ACHN (cell line): Measurements from ENCODE around the gene ZNF48.

Experiments
- DNase-seq: peaks from one replicate; pipeline ENCODE4 v3.0.0-alpha.2; 2015
- in situ Hi-C: cut with HindIII; loops from 2 replicates; pipeline ENCODE4 v1.10.0; 2017; ENCODE audit warnings: low sequenced_read_pairs, low pct_ligation_motif_present, low pct_unique_long_range_greater_than_20kb

ZNF48 gene

DNA sequence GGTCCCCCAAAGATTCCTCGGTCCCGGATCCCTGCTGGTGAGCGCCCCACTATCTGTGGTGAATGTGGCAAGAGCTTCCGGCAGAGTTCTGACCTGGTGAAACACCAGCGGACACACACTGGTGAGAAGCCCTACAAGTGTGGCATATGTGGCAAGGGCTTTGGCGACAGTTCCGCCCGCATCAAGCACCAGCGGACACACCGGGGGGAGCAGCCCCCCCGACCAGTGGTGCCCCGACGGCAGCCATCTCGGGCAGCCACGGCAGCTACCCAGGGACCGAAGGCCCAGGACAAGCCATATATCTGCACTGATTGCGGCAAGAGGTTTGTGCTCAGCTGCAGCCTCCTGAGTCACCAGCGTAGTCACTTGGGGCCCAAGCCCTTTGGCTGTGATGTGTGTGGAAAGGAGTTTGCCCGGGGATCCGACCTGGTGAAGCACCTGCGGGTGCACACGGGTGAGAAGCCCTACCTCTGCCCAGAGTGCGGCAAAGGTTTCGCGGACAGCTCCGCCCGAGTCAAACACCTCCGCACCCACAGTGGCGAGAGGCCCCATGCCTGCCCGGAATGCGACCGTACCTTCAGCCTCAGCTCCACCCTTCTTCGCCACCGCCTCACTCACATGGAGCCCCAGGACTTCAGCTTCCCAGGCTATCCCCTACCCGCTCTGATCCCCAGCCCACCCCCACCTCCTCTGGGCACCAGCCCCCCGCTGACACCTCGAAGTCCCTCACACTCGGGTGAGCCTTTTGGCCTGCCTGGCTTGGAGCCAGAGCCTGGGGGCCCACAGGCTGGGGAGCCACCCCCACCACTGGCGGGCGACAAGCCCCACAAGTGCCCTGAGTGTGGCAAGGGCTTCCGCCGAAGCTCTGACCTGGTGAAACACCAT, 2.8 kb downstream of the ZNF48 start:
- DNase-seq: no peak
- in situ Hi-C loops: no loop called here

DNA sequence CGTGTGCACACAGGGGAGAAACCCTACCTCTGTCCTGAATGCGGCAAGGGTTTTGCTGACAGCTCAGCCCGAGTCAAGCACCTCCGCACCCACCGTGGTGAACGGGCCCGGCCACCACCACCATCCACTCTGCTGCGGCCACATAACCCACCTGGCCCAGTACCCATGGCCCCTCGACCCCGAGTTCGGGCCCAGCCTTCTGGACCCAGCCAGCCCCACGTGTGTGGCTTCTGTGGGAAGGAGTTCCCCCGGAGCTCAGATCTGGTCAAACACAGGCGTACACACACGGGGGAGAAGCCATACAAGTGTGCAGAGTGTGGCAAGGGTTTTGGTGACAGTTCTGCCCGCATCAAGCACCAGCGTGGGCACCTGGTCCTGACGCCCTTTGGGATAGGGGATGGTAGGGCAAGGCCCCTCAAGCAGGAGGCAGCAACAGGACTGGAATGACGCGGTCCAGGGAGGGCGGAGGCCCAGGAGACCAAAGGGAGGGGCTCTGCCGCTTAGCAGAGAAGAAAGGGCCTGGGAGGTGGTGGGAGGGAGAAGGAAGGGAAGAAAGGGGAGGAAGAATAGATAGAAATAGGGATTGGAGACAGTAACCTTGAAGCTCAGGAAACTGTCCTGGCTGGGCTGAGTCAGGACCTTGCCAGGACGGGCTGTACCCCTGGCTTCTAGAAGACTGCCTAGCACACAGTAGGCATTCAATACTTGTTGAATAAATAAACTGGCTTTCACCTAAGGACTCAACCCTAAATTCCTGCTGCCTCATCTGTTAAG, 3.6 kb downstream of the ZNF48 start:
- no peak for DNase-seq
- in situ Hi-C loops: no loop called here

DNA sequence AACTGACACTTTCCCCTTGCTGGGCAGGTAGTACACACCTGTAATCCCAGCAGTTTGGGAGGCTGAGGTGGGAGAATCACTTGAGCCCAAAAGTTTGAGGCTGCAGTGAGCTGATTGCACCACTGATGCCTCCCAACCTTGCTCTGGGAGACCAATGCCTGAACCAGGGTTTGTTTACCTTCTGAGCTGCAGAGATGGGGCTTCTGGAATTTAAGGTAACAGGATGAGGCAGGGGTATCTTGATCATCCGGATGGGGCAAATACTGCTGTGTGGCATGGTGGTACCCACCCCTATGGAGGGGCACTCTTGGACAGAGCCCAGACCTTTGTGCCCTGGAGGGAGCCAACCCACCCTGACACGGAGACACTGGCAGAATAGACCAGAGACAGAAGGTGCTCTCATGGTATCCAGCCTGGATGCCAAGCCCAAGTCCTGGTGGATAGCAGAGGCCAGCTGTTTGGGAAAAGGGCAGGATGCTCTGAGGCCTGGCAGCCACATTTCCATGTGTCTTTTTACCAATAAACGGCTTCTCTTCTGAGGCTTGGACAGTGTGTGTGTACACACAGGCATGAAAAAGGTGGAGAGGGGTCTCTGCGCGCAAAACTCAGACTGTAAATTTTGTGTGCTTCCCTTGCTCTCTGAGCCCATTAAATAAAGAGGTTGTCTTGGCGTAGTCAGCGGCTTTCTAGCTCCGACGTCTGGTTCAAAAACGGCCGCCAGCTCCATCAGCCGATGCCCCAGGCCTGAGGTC, 4.4 kb downstream of the ZNF48 start:
- in situ Hi-C loops: no loop called here
- DNase-seq: no peak

DNA sequence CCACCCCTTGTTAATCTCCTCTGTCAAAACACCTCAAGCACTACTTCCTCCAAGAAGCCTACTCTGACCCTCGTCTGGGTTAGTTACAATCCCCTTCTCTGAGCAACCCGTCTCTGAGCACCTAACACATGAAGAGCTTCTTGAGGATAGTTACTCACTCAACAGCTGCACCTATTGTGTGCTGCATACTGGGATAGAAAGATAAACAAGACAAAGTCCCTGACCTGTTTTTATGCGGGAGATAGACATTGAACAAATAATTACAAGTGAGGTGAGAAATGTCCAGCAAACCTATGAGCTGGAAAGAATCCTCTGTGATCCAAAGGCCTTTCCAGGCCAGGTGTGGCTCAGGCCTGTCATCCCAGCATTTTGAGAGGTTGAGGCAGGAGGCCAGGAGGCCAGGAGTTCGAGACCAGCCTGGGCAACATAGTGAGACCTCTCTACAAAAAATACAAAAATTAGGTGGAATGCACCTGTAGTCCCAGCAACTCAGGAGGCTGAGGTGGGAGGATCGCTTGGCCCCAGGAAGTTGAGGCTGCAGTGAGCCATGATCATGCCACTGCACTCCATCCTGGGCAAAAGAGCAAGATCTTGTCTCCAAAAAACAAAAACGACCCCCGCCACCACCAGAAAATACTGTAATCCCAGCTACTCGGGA, 6.7 kb downstream of the ZNF48 start:
- DNase-seq: no peak
- in situ Hi-C loops: no loop called here

DNA sequence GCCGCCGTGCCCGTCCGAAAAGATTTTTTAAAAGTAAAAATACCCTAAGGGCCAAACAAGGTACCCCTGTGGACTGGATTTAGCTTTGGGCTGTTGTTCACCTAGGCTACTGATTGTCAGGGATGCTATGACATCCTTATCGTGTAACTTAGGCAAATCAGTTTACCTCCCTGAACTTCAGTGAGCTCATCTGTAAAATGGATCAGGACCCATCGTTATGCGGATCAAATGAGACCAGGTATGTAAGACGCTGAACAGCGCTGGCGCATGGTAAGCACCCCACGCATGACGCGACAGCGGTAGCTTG, 11.5 kb downstream of the ZNF48 start:
- in situ Hi-C loops: no loop called here
- DNase-seq: no peak

DNA sequence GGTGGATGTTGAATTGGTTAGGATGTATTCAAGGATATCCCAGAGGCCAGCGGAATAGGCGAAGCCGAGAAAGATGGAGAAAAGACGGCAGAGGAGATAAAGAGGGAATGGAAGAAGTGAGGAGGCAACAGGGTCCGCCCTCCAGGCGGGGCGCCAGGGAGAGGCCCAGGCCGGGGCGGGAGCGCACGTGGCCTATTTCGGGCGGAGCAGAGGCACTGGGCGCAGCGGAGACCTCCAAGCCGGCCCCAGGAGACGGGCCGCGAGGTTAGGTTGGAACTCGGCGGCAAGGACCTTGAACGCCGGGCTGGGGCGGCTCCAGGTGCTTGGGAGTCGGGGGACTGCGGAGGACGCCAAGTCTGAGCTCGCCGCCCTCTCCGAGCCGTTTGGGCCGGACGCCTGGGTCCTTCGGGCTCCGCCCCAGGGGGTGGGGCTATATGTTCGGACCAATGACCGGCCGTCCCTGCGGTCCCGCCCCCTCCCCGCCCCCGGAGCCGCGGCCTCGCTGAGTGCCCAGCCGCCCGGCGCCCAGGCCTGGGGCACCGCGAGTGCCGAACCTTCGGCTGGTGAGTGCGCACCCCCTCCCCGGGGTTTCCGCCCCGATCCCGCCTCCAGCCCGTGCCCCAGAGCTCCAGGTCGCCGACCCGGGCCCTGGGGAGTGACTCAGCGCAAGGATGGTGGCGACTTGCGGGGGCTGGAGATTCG, 12.0 kb downstream of the ZNF48 start, which contains the start of gene ZNF771:
Gene ZNF771 (plus strand): TSS at position 505 of the 702 bp plus-strand sequence. CDS start 448 bp downstream, outside the sequence.
- peak; percentile 94 for DNase-seq
- in situ Hi-C loops: no loop called here

DNA sequence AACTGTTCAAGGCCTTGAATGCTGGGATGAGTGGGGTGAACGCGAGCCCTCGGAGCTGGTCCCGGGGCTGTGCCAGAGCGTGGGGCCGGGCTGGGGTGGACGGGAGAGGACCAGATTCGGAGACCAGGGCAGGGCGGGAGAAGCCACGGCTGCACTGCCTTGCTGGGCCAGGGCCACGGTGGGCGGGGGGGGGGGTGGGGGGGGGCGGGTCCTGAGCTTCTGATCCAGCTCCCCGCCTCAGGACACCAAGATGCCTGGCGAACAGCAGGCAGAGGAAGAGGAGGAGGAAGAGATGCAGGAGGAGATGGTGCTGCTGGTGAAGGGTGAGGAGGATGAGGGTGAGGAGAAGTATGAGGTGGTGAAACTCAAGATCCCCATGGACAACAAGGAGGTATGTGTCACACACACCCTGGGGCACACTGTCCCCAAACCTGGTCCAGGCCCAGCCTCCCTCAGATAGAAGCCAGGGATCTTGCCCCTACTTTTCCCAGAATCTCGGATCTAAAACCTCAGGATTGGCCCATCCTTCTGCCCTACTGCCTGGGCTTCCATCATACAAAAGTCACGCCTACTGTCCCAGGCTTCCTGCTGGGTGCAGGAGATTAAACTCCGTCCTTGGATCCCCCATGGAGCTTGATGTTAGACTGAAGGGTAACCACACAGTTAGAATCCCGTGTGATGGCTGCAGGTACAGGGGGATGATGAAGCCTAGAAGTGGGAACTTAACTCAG, 12.7 kb downstream of the ZNF48 start:
- in situ Hi-C loops: no loop called here

DNA sequence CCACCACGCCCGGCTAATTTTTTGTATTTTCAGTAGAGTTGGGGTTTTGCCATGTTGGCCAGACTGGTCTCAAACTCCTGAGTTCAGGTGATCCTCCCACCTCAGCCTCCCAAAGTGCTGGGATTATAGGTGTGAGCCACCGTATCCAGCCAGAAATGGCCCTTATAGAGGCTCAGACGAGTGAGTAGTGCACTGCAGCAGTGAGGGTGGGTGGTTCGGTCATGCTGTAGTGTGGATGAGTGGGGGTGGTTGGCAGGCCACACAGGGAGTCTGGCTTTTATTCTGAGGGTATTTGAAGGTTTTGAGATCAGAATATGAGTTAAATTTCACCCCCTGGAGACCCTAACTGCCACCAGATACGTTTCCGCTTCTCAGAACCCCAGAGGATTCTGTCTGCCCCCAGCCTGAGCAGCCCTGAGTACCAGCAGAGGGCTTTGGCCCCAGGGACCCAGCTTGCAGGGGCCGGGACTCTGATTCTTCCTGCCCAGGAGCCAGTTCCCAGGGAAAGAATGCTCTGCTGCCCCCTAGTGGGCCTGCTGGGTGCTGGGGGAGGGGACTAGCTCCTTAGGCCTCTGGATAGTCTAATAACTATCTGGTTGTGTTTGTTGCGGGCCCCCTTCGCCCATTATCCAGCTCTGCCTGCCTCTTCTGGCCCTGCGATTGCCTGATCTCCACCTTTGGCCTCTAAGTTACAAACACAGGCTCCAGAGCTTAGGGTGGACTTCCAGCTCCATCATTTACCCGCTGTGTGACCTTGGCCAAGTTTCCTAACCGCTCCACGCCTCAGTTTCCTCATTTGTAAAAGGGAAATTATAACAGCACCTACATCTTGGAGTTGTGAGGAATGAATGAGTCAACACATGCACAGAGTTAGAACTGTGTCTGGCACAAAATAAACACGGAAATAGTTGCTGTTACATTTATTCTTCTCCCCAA, 14.2 kb downstream of the ZNF48 start:
- DNase-seq: peak; percentile 94
- in situ Hi-C loops: no loop called here

More for the DNA sequence above, 12.7 kb downstream of the ZNF48 start:
- DNase-seq: no peak

DNA sequence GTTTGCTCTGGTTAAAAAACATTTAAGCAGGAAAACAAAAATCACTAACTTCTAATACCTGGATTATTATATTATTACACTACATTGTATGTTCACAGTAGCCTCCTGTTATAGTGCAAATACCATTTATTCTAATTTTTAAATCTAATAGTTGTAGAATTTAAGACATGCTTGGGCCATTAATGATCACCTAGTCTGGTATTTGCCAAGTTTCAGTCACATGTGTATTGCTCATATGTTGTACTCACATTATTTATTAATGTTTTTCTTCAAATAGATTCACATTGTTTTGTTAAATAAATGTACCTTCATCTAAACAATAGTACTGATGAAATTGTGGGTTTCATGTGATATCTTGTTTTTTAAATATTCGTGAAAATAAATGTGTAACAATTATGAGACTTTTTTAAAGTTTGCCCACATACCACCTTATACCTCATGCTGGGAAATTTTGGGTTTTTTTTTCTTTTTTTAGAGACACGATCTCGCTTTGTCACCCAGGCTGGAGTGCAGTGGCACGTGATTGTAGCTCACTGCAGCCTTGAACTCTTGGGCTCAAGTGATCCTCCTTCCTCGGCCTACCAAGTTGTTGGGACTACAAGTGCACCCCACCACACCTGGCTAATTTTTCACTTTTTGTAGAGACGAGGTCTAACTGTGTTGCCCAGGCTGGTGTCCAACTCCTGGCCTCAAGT, 18.0 kb downstream of the ZNF48 start:
- in situ Hi-C loops: no loop called here
- peak; percentile 56 for DNase-seq

DNA sequence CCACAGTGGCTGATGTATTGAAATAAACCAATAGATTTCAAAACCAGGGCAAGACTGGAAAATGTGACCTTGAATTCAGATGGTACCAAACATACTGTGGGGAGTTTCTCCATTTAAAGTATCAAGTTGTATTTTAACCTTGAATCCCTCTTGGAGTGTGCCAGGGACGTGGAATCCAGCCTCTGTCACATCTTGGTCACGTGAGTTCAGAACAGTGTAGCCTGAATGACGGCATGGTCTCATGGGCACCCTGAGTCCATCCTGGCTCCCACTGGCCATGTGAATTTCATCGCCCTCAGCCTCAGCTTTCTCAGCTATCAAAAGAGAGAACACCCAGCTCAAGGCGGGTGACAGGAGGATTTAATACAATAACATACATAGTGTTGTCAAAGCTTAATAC, 18.9 kb downstream of the ZNF48 start:
- no peak for DNase-seq
- in situ Hi-C loops: no loop called here

DNA sequence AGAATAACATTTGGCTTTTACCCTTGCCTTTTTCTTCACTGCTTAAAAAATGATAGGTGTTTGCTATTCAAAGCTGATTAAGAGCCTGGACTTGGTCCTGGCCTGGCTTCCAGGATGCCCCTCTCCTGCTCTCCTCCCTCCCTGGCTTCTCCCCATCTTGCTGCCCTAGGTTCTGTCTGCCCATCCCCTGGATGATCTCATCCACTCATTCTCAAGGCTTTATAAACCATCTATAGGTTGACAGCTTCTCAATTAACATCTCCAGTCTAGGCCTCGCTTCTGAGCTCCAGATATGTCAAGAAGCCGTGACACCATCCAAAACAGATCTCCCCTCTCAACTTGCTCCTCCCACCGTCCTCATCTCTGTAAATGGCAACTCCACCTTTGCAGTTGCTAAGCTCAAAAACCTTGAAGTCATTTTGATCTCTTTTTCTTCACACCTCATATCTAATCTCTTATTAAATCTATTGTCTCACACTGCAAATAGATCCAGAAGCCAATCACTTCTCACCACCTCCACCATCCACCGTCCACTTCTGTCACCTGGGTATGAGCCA, 20.9 kb downstream of the ZNF48 start:
- DNase-seq: no peak
- in situ Hi-C loops: no loop called here

DNA sequence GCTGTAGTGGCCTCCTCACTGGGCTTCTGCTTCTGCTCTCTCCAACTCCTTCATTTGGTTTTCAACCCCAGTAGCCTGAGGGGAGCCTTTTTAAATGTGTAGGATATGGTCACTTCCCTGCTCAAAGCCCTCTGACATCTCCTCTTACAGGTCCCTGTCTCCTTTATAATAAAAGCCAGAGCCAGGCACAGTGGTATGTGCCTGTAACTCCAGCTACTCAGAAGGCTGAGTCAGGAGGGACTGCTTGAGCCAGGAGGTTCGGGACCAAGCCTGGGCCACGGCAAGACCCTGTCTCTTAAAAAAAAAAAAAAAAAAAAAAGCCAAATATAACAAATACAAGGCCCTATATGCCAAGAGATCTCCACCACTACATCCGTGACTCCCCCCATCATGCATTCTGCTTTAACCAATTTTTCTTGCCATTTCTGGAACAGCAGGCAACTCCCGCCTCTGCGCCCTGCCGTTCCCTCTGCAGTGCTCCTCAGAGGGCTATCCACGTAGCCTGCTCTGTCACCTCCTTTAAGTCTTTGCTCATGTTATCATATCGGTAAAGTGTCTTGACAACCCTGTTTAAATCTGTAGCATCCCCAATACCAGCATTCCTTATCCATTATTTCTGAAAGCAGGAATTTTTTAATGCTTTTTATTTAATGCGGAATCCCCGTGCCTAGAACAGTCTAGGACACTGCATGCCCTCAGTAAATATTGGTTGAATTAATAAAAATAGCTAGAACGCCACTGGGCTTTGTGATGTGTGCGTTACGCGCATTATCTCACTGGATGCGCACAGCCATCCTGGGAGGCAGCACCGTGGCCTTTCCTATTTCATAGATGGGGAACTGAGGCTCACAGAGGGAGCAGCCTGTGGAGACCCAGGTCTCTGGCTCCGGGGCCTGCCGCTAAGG, 21.7 kb downstream of the ZNF48 start:
- in situ Hi-C loops: no loop called here

DNA sequence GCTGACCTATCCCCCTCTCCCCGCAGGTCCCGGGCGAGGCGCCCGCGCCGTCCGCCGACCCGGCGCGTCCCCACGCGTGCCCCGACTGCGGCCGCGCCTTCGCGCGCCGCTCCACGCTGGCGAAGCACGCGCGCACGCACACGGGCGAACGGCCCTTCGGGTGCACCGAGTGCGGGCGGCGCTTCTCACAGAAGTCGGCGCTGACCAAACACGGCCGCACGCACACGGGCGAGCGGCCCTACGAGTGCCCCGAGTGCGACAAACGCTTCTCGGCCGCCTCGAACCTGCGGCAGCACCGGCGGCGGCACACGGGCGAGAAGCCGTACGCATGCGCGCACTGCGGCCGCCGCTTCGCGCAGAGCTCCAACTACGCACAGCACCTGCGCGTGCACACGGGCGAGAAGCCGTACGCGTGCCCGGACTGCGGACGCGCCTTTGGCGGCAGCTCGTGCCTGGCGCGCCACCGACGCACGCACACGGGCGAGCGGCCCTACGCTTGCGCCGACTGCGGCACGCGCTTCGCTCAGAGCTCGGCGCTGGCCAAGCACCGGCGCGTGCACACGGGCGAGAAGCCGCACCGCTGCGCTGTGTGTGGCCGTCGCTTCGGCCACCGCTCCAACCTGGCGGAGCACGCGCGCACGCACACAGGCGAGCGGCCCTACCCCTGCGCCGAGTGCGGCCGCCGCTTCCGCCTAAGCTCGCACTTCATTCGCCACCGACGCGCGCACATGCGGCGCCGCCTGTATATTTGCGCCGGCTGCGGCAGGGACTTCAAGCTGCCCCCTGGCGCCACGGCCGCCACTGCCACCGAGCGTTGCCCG, 22.5 kb downstream of the ZNF48 start:
- DNase-seq: peak; percentile 97
- in situ Hi-C loops: no loop called here

More for the DNA sequence above, 21.7 kb downstream of the ZNF48 start:
- no peak for DNase-seq
